ENCODE measurements around the gene POLN.

- TF ChIP-seq, protein P1, sequence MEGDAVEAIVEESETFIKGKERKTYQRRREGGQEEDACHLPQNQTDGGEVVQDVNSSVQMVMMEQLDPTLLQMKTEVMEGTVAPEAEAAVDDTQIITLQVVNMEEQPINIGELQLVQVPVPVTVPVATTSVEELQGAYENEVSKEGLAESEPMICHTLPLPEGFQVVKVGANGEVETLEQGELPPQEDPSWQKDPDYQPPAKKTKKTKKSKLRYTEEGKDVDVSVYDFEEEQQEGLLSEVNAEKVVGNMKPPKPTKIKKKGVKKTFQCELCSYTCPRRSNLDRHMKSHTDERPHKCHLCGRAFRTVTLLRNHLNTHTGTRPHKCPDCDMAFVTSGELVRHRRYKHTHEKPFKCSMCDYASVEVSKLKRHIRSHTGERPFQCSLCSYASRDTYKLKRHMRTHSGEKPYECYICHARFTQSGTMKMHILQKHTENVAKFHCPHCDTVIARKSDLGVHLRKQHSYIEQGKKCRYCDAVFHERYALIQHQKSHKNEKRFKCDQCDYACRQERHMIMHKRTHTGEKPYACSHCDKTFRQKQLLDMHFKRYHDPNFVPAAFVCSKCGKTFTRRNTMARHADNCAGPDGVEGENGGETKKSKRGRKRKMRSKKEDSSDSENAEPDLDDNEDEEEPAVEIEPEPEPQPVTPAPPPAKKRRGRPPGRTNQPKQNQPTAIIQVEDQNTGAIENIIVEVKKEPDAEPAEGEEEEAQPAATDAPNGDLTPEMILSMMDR (IDR thresholded peaks at IDR 0.05) = no peak
- no peak for TF ChIP-seq RCOR1 (IDR thresholded peaks at IDR 0.05; ENCODE audit: low read depth, low read length)
- TF ChIP-seq MAX (IDR thresholded peaks at IDR 0.05) = no peak
- no peak for TF ChIP-seq ZSCAN20 (CRISPR knock-in tag; IDR thresholded peaks at IDR 0.05)
Measured at GRCh38 chr4:2259541-2260343, 17.8 kb upstream of the POLN start.
